NCI-H226 (cell line): ENCODE data around the gene GHDC.
"Not testable (repeated sequence)": the region's sequence is repeated elsewhere in the genome, so short reads cannot be mapped to it uniquely, and the experiment has no call there.

ENCODE experiments used
- DNase-seq: peaks from one replicate; pipeline ENCODE4 v3.0.0-alpha.2; 2015

Gene GHDC, protein sequence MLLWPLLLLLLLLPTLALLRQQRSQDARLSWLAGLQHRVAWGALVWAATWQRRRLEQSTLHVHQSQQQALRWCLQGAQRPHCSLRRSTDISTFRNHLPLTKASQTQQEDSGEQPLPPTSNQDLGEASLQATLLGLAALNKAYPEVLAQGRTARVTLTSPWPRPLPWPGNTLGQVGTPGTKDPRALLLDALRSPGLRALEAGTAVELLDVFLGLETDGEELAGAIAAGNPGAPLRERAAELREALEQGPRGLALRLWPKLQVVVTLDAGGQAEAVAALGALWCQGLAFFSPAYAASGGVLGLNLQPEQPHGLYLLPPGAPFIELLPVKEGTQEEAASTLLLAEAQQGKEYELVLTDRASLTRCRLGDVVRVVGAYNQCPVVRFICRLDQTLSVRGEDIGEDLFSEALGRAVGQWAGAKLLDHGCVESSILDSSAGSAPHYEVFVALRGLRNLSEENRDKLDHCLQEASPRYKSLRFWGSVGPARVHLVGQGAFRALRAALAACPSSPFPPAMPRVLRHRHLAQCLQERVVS

DNA sequence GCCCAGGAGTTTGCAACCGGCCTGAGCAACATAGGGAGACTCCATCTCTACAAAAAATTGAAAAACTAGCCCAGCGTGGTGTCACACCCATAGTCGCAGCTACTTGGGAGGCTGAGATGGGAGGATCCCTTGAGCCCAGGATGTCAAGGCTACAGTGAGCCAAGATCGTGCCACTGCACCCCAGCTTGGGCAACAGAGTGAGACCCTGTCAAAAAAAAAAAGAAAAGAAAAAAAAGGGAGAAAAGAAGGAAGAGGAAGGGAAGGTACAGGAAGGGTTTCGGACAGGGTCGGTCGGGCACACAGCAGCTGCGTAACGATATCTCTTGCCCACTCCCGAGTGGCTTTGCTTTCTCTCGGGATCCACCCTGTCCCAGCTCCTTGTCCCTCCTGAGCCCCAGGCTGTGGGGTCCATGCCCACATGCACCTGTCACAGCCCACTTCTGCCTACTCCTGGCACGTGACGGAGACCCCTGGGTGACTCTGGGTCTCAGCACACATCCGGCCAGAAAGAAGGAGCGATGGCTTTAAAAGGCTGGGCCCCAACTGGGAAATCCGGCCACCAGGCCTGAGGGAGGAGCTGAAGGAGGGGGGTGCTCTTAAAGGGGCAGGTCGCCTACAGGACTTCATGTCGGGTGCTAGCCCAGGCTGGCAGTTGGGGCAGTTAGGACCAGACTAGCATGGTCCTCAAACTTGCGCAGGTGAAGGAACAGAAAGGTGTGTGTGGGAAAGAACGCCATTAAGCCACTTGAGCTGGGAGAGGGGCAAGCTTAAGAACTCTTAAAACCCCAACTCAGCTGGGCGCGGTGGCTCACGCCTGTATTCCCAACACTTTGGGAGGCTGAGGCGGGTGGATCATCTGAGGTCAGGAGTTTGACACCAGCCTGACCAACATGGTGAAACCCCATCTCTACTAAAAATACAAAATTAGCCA, at the start of gene GHDC:
GHDC (minus strand) TSS at position 526 of the 931 bp plus-strand sequence. CDS start 913 bp downstream, outside the sequence.
- peak; percentile 63 for DNase-seq

DNA sequence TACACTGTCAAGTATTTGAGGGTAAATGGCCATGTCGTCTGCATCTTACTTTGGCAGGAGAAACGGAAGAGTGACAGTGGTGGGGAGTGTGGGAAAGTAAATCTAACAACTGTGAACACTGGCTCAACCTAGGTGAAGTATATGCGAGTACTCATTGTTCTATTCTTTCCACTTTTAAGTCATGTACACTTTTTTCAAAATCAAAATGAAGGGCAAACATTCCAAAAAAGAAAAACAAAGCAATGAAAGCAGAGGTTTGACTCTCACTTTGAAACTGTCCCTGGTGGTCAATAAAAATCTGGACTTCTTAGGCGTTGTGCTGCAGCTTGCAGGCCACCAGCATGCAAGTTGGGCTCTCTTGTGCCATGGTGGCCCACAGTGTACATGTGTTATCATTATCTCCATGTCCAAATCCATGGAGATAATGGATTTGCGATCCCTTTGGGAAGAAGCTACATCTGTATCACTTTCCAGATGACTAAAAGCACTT, 49.2 kb upstream of the GHDC start:
- no peak for DNase-seq

DNA sequence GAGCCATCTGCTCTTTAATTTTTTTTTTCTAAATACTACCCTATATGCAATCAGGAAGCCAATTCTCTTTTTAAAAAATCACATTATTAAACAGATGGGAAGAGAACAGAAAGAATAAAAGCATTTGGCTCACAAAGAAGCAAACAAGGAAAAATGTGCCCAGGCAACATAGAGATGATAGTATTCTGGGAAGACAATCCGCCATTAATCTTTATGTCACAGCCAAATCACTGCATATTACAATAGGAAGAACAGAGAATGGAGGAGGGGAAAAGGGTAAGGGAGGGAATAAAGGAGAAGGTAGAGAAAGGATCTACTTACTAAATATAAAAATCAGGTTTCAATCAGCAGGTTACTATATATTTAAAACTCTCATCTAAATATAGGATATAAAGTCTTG, 47.6 kb upstream of the GHDC start:
- no peak for DNase-seq

DNA sequence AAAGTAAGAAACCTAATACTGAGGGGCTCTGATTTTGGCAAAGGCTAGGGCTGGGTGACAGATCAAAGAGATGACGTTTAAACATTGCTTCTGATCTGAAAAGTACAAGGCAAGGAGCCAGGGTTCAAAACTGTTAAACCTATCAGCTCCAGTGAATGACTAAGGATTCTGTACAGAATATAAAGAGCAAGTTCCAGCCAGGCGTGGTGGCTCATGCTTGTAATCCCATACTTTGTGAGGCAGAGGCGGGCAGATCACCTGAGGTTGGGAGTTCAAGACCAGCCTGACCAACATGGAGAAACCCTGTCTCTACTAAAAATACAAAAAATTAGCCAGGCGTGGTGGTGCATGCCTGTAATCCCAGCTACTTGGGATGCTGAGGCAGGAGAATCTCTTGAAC, 46.6 kb upstream of the GHDC start:
- not testable (repeated sequence) for DNase-seq

DNA sequence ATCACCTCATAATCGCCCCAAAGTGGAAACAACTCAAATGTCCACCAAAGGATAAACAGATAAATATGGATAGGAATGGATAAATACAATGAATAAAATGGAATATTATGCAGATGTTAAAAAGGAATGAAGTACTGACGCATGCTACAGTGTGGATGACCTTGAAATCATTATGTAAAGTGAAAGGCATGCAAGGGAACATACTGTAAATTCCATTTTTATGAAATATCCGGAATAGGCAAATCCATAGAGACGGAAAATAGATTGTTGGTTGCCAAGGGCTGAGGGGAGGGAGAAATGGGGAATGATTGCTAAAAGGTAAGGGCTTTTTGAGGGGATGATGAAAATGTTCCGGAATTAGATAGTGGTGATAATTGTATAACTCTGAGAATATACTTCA, 45.9 kb upstream of the GHDC start:
- DNase-seq, result peak; percentile 33

DNA sequence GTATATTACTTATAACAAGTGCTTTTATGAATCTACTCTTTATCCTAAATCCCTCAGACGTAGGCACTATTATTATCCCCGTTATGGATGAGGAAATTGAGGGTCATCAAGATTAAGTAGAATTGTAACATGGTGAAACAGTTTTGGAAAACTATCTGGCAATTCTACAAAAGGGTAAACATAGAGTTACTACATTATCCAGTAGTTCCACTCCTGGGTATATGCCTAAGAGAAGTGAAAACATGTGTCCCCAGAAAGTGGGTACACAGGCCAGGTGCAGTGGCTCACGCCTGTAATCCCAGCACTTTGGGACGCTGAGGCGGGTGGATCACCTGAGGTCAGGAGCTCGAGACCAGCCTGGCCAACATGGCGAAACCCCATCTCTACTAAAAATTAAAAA, 45.3 kb upstream of the GHDC start:
- not testable (repeated sequence) for DNase-seq

DNA sequence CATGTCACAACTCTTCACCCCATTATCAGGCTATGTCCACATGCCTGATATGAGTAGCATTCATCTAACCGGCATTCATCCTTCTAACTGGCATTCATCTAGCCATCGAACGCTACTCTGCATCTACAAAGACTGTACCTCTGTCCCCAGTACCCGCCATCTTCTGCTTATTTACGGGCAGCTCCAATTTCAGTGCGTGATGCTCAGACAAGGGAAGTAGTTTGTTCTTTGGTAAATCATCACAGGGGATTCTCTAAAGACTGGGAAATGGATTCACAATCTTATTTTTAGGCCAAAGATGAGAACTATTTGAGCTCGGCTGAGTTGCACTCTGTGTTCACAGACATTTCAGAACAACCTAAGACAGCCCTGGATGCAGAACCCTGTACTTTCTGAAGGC, 42.5 kb upstream of the GHDC start:
- no peak for DNase-seq

DNA sequence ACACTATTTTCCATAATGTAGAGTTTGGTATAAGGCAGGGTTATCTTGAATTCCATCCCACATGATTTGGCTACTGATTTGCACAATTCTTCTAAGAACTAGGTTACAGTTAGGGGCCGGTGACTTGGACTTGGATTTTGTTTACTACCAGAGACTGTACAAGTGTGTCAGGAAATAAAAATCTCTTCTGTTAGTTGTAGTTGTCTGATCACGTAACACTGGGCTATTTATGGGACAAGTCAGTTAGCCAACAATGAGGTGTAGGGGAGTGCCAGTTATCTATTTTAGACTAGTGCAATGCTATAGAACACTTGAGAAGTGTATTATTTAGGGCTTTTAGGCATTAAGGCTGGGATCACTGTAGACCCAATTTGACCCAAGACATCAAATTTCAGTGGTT, 39.7 kb upstream of the GHDC start:
- DNase-seq, result no peak

DNA sequence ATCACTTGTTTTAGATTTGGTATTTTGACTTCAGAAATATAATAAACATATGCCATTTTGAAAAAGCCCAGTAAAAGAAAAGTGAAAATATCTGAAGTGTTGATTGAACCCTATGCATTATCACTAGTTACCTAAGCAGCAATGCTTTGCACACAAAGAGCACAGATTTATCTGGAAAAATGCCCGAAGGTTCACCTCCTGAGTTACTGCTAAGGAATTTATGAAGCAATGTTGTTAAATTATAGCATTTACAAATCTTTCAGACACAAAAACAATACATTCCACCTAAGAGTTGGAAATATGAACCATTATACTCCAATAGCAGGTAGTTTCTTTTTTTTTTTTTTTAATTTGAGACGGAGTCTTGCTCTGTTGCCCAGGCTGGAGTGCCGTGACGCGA, 38.9 kb upstream of the GHDC start:
- DNase-seq, result peak; percentile 68

DNA sequence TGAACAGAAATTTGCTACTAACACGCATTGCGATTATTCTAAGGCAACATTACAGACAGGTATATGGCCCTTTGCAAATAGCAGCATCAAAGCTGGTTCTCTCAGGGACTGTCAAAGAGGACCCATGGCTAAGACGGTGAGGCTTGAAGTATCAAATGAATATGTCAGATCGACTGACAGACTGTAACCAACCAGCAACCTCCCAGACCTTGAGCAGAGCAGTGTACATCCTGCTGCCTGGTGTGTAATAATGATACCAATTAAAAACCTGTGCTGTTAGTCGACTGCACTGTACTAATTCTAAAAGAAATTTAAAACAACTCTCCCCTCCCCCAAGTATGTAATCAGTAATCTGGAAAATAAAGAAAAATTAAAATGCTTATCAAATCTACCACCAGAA, 35.9 kb upstream of the GHDC start:
- DNase-seq, result no peak

DNA sequence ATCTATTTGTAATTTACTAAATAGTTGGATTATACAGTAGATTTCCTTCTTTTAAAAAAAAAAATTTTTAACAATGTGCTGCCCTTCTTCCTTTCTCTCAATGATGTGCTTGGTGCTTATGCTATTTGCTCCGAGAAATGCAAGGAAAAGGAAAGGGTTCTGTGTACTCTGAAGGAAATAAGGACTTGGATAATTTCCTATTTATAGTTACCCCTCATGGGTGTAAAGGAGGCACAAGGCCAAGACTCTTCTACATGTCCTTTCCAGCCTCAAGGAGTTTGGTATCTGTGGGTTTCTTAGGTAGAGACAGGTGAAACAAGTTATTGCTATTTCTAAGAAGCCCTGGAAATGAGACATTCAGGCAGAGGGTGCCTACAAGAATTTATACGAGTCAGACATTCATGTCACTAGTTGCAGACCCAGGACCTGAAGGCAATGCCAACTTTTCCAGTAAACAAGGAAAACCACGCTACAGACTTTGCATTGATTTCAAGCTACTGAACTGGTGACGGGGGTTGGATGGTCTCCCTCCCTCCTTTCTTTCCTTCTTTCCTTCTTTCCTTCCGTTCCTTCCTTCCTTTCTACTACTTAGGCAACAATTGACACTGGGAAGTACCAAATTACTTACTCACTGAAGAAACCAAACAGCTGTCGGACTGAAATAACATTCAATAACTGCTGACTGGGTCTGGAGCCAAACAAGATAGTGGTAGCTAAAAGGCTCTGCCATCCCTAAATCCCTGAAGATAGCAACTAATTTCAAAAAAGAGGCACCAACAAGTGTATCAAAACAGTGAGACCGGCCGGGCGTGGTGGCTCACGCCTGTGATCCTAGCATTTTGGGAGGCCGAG, 33.8 kb upstream of the GHDC start:
- DNase-seq, result no peak

DNA sequence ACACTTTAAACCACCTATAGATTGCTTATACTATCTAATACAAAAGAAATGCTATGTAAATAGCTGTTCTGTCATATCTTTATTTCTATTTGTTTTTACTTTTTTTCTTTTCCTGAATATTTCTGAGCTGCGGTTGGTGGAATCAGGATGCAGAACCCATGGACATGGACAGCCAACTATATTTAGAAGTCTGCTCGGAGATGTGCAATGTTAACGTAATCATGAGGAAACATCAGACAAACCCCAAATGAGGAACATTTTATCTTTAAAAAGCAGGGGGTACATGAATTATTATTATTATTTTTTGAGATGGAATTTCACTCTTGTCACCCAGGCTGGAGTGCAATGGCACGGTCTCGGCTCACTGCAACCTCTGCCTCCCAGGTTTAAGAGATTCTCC, 31.4 kb upstream of the GHDC start:
- DNase-seq, result no peak

DNA sequence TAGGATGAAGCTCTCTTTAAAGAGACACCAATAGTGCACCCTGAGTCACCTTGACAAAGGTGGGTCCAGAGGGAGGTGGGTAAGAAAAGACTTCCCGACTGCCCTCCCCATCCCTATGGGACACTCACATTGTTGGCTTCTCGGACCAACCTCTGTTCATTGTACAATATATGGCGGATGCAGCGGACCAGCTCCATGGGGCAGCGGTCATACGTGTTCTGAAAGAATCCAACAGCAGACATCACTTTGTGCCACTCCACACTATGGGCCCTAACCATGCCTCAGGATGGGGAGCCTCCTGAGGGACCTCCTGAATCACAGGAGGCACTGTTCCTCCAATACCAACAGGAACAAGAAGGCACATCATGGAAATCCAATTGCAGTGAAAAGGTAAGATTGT, 30.4 kb upstream of the GHDC start:
- no peak for DNase-seq

DNA sequence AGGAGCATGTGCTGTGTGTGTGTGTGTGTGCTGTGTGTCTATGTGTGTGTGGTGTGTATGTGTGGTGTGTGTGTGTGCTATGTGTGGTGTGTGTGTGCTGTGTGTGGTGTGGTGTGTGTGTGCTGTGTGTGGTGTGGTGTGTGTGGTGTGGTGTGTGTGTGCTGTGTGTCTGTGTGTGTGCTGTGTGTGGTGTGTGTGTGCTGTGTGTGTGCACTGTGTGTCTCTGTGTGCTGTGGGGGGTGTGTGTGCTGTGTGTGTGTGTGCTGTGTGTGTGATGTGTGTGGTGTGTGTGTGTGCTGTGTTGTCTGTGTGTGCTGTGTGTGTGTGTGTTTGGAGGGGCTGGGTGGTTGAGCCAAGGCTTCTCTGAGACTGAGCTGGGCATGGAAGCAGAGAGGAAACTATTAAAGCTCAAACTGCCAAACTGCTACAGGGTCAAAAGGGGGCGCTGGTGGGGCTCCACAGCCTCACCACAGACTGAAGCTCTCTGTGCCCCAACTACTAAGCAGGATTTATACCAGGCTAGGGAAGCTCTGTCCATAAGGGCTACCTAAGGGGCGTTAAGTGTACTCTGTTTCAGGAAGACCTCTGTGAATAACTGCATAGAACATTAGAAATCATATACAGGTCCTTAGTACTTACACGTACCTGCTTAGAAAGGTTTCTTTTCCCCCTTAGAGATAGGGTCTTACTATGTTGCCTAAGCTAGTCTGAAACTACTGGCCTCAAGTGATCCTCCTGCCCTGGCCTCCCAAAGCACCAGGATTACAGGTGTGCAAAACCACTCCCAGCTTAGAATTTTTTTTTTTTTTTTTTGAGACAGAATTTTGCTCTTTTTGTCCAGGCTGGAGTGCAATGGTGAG, 27.8 kb upstream of the GHDC start:
- DNase-seq, result peak; percentile 9

DNA sequence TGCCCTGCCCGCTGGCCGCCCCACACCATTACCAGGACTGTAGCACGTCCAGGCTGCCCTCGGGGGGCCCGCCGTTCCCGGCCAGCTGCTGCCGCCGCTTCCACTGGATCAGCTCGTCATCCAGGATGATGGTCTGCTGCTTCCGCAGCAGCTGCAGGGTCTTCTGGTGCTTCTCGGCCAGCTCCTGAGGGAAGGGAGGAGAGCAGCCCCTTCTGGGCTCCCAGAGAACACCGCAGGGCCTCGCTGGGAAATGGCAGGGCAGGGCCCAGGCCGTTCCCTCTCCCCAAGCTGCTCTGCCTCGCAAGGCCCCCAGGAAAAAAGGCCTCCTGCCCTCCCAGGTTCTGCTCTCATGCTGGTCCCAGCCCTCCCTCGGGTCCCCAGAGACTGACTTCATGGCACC, 25.0 kb upstream of the GHDC start:
- not testable (repeated sequence) for DNase-seq

DNA sequence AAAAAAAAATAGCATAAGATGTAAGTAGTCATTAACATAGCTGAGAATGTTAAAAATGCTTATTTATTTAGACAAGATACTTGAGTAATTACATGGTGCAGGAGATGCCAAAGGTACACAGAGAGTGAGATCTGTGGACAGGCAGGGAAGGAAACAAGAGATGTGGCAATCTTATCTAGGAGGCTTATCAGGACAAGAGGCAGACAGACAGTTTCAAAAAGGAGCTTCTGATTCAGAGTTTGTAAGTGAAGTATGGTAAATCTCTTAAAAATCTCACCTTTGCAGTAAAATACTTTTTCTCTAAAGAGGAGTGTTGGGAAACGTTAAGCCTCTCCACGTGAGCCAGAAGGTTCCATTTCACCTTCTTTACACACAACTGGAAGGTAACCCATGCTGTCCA, 19.9 kb upstream of the GHDC start:
- DNase-seq, result no peak

DNA sequence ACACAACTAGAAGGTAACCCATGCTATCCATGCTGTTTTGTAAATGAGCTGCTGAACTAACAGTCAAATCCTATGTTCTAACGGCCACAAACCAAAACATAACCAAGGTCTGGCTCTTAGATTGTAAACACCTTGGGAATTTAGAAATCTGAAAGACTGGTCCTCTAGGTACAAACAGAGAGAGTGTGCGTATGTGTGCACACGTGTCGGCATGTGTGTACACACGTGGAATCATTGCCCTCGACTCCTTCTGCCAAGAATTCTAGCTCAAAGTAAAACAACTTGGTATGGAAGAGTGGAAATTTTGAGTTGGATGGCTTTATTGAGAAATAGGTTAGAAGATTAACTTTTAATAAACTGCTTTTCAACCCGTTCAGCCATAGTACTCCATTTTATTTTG, 18.1 kb upstream of the GHDC start:
- no peak for DNase-seq

DNA sequence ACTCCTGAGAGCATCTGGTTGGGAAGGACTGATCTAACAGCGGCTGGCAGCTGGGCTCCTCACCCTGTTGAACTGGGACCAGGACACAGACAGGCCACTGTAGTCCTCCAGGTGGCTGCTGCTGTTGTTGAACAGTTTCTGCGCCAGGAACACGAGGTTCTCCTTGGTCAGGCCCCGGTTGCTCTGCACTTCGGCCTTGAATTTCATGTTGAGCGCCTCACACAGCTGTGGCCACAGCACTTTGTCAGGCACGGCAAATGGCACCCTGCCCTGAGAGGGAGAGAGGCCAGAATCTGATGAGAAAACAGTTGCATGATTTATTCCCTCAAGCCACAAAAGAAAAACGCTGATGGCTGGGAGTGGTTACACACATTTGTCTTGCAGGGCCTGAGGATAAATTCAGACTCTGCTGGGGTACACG, 17.6 kb upstream of the GHDC start:
- not testable (repeated sequence) for DNase-seq

DNA sequence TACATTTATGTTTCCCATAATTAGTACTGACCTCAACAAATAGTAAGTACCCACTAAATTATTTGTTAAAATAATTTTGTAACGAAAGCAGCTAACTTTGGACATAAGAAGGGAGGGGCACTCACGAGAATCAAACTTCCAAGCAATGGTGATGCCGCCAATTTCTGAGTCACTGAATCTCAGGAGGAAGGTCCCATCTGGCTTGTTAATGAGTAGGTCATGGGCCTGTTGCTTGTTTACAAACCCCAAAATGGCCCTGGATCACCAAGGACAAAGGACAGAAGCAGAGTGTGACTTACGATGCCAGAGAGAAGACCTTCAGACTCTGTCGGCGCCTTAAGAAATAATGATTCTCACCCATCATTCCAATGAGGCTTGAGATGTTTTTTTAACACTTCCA, 15.8 kb upstream of the GHDC start:
- no peak for DNase-seq

DNA sequence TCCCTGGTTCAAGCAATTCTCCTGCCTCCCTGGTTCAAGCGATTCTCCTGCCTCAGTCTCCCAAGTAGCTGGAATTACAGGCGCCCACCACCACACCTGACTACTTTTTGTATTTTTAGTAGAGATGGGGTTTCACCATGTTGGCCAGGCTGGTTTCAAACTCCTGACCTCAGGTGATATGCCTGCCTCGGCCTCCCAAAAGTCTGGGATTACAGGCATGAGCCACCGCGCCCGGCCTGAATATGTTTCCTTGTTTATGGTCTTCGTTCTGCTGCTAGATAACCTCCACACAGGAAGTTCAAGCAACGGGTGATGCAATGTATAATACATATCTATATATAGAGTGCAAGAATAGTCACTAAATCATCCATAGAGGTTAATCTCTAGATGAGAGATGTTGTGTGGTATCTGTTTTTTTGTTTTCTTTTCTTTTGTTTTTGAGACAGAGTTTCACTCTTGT, 11.9 kb upstream of the GHDC start:
- DNase-seq, result not testable (repeated sequence)

DNA sequence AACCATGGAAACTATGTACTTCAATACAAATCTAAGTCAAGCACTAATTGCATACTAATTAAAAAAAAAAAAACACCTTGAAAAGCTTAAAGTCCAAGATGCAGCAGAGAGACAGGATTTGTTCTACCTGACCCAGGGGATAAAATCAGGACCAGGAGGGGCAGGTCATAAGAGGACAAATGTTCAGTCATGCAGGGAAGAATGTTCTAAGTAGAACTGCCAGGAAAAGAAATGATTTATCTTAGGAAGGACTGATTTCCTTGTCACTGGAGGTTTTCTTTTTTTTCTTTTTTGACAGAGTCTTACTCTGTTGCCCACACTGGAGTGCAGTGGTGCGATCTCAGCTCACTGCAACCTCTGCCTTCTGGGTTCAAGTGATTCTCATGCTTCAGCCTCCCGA, 9.1 kb upstream of the GHDC start:
- no peak for DNase-seq
